ENCODE measurements around the gene TJP3.

Gene TJP3

GRCh38 chr19:3682741-3683404 lies 25.3 kb upstream of the TJP3 start:
- DNase-seq (ENCODE audit: extremely low read depth, insufficient read length), result no peak
- H3K4me3 ChIP-seq (replicated peaks; ENCODE audit: low read depth, low read length), result no peak overlapping the region

GRCh38 chr19:3683405-3684053 lies 24.7 kb upstream of the TJP3 start:
- TF ChIP-seq, protein P1, sequence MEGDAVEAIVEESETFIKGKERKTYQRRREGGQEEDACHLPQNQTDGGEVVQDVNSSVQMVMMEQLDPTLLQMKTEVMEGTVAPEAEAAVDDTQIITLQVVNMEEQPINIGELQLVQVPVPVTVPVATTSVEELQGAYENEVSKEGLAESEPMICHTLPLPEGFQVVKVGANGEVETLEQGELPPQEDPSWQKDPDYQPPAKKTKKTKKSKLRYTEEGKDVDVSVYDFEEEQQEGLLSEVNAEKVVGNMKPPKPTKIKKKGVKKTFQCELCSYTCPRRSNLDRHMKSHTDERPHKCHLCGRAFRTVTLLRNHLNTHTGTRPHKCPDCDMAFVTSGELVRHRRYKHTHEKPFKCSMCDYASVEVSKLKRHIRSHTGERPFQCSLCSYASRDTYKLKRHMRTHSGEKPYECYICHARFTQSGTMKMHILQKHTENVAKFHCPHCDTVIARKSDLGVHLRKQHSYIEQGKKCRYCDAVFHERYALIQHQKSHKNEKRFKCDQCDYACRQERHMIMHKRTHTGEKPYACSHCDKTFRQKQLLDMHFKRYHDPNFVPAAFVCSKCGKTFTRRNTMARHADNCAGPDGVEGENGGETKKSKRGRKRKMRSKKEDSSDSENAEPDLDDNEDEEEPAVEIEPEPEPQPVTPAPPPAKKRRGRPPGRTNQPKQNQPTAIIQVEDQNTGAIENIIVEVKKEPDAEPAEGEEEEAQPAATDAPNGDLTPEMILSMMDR (IDR thresholded peaks at IDR 0.05; ENCODE audit: insufficient read depth, low read length, poor library complexity, severe bottlenecking), result no peak
- DNase-seq (ENCODE audit: extremely low read depth, insufficient read length), result no peak
- Histone ChIP-seq H3K27me3 (replicated peaks; ENCODE audit: control insufficient read depth, insufficient read depth, low read length) (no peaks in the 10 kb centered on the region), H3K36me3 (ENCODE audit: control insufficient read depth, insufficient read depth, low read length) (peaks cover 1% of the 10 kb centered on the region; the same call in 1 of the 2 replicates), H3K4me3 (replicated peaks; ENCODE audit: low read depth, low read length) (peak overlapping the region; percentile 25)

More at GRCh38 chr19:3682741-3683404, 25.3 kb upstream of the TJP3 start:
- H3K27me3 ChIP-seq (replicated peaks; ENCODE audit: control insufficient read depth, insufficient read depth, low read length), result no peaks in the 10 kb centered on the region
- peaks cover 1% of the 10 kb centered on the region; the same call in 1 of the 2 replicates for H3K36me3 ChIP-seq (ENCODE audit: control insufficient read depth, insufficient read depth, low read length)
- TF ChIP-seq, protein P1 (IDR thresholded peaks at IDR 0.05; ENCODE audit: insufficient read depth, low read length, poor library complexity, severe bottlenecking), result no peak

DNA sequence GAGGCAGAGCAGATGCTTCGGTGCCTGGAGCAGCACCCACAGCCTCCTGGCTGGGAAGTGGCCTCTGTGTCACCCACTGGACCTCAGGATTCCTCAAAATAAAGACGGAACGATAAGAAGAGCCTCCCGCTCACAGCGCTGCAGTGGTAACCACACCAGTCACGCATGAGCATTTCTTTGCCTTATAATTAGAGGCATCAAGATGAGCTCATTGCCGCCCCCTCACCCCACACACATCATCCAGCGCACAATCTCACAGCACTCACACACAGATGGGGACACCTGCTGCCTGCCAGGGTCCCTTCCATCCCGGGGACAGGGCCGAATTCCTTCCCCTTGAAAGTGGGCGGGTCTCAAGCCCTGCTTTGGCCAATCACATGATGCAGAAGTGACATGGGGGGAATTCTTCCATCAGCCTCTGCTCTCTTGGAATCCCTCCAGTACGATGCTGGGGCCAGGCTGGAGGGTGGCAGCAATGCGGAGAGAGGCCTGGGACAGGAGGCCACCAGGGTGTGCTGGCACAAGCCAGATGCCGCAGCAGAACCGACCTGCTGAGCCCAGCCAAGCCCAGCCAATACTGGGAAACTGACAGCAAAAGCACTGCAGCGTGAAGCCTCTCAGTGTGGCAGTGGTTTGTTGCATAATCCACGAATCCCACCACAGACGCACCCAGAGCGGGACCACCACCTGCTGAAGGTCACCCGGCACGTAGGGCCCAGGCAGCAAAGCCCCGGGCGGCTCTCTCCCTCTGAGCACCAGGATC lies 23.9 kb upstream of the TJP3 start:
- TF ChIP-seq, protein P1 (IDR thresholded peaks at IDR 0.05; ENCODE audit: insufficient read depth, low read length, poor library complexity, severe bottlenecking), result peak; percentile 0
- Histone ChIP-seq H3K4me3 (replicated peaks; ENCODE audit: low read depth, low read length) (peak overlapping the region; percentile 25), H3K36me3 (ENCODE audit: control insufficient read depth, insufficient read depth, low read length) (peaks cover 1% of the 10 kb centered on the region; the same call in 1 of the 2 replicates), H3K27me3 (replicated peaks; ENCODE audit: control insufficient read depth, insufficient read depth, low read length) (no peaks in the 10 kb centered on the region)
- peak; percentile 74 for DNase-seq (ENCODE audit: extremely low read depth, insufficient read length)

- no peak overlapping the region for H3K4me3 ChIP-seq (replicated peaks; ENCODE audit: low read depth, low read length)
- H3K27me3 ChIP-seq (replicated peaks; ENCODE audit: control insufficient read depth, insufficient read depth, low read length), result no peaks in the 10 kb centered on the region
- H3K36me3 ChIP-seq (ENCODE audit: control insufficient read depth, insufficient read depth, low read length), result peaks cover 1% of the 10 kb centered on the region; the same call in 1 of the 2 replicates
- peak; percentile 11 for DNase-seq (ENCODE audit: extremely low read depth, insufficient read length)
- TF ChIP-seq, protein P1 (IDR thresholded peaks at IDR 0.05; ENCODE audit: insufficient read depth, low read length, poor library complexity, severe bottlenecking), result no peak
Observed at GRCh38 chr19:3684817-3685410, 23.3 kb upstream of the TJP3 start.

GRCh38 chr19:3687393-3687773 lies 20.8 kb upstream of the TJP3 start:
- H3K27me3 ChIP-seq (replicated peaks; ENCODE audit: control insufficient read depth, insufficient read depth, low read length), result no peaks in the 10 kb centered on the region
- TF ChIP-seq, protein P1 (IDR thresholded peaks at IDR 0.05; ENCODE audit: insufficient read depth, low read length, poor library complexity, severe bottlenecking), result no peak
- H3K36me3 ChIP-seq (ENCODE audit: control insufficient read depth, insufficient read depth, low read length), result peaks cover 1% of the 10 kb centered on the region; the same call in 1 of the 2 replicates
- no peak for DNase-seq (ENCODE audit: extremely low read depth, insufficient read length)
- H3K4me3 ChIP-seq (replicated peaks; ENCODE audit: low read depth, low read length), result peak overlapping the region; percentile 62
